ENCODE results near the gene PDE10A.

Gene PDE10A

DNA sequence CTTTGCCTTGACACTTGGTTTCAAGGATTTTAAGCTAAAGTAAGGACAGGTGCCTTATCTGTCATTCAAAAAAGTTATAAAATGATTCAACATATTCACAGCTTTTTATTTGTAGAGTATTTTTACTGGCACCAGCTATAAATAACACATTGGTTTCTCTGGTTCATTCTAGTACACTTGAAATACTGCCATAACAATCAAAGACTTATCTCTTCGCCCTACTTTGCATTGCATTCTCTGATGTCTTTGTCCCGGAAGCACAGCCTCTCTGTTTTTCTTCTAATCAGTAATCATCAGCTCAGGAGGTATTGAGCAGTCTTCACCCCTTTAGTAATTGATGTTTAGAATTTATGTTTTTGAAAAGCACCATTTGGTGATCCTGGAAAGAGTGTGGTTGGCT lies 156.4 kb downstream of the PDE10A start:
- no peak for TF ChIP-seq TAF1 (IDR thresholded peaks at IDR 0.05; ENCODE audit: borderline replicate concordance, insufficient read depth, low read length)
- TF ChIP-seq, protein P1, sequence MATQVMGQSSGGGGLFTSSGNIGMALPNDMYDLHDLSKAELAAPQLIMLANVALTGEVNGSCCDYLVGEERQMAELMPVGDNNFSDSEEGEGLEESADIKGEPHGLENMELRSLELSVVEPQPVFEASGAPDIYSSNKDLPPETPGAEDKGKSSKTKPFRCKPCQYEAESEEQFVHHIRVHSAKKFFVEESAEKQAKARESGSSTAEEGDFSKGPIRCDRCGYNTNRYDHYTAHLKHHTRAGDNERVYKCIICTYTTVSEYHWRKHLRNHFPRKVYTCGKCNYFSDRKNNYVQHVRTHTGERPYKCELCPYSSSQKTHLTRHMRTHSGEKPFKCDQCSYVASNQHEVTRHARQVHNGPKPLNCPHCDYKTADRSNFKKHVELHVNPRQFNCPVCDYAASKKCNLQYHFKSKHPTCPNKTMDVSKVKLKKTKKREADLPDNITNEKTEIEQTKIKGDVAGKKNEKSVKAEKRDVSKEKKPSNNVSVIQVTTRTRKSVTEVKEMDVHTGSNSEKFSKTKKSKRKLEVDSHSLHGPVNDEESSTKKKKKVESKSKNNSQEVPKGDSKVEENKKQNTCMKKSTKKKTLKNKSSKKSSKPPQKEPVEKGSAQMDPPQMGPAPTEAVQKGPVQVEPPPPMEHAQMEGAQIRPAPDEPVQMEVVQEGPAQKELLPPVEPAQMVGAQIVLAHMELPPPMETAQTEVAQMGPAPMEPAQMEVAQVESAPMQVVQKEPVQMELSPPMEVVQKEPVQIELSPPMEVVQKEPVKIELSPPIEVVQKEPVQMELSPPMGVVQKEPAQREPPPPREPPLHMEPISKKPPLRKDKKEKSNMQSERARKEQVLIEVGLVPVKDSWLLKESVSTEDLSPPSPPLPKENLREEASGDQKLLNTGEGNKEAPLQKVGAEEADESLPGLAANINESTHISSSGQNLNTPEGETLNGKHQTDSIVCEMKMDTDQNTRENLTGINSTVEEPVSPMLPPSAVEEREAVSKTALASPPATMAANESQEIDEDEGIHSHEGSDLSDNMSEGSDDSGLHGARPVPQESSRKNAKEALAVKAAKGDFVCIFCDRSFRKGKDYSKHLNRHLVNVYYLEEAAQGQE (IDR thresholded peaks at IDR 0.05; ENCODE audit: insufficient read depth in 1 of 2, low read depth in 2 of 2, low read length in 2 of 2): no peak
- no peak for TF ChIP-seq FOXP2 (optimal IDR thresholded peaks at IDR 0.05; ENCODE audit: borderline replicate concordance, extremely low read depth, extremely low read length, insufficient read depth)

DNA sequence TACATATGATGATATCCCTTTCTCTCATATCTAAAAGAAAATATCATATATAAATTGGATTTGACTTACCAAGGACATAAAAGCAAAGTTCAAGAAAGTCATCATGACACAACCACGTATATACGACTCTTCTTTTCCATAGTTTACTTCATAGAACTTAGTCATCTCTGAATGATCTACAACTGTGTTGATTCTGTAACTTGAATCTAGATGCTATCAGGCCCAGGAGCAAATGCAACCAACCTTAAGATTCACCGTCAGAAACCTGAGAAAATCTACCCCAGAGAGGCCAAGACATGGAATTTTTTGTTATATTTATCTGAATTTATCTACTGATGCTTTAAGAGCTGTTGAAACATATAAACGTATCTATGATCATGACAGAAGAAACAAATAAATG lies 165.6 kb downstream of the PDE10A start:
- TF ChIP-seq SIN3A (IDR thresholded peaks at IDR 0.05; ENCODE audit: borderline replicate concordance, insufficient read depth, low read length): no peak
- TF ChIP-seq FOXP2 (optimal IDR thresholded peaks at IDR 0.05; ENCODE audit: borderline replicate concordance, extremely low read depth, extremely low read length, insufficient read depth): no peak
- TF ChIP-seq, protein P1 (IDR thresholded peaks at IDR 0.05; ENCODE audit: insufficient read depth in 1 of 2, low read depth in 2 of 2, low read length in 2 of 2): no peak
- TF ChIP-seq POLR2AphosphoS5 (IDR thresholded peaks at IDR 0.05; ENCODE audit: low read depth, low read length): no peak
- no peak for TF ChIP-seq TAF1 (IDR thresholded peaks at IDR 0.05; ENCODE audit: borderline replicate concordance, insufficient read depth, low read length)

DNA sequence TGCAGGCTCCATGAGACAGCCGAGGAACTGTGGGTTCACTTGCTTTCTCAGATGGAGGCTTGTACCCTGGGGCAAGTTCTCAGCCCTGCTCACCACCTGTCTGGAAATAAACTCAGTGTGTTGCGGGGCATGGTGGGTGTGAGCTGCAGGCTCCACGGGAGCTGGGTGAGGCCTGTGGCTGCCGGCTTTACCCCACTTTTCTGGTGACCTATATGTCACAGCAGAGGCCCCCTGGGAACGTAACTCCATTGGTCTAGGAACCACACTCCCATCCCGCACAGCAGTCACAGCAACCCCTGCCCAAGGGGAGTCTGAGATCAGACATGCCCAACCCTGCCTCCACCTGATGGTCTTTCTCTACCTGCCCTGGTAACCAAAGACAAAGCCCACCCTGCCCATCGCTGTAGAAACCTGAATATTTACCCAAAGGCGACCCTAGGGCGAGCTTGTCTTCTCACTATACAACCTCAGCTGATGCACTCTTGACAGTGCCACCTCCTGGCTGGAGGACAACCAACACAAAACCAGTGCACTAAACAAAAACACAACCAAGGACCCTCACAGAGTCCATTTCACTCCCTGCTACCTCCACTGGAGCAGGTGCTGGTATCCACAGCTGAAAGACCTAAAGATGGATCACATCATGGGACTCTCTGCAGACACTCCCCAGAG lies 174.3 kb downstream of the PDE10A start:
- TF ChIP-seq POLR2AphosphoS5 (IDR thresholded peaks at IDR 0.05; ENCODE audit: low read depth, low read length) (no peak), TAF1 (IDR thresholded peaks at IDR 0.05; ENCODE audit: borderline replicate concordance, insufficient read depth, low read length) (no peak), SIN3A (IDR thresholded peaks at IDR 0.05; ENCODE audit: borderline replicate concordance, insufficient read depth, low read length) (no peak), FOXP2 (optimal IDR thresholded peaks at IDR 0.05; ENCODE audit: borderline replicate concordance, extremely low read depth, extremely low read length, insufficient read depth) (no peak)
- TF ChIP-seq, protein P1 (IDR thresholded peaks at IDR 0.05; ENCODE audit: insufficient read depth in 1 of 2, low read depth in 2 of 2, low read length in 2 of 2): no peak

DNA sequence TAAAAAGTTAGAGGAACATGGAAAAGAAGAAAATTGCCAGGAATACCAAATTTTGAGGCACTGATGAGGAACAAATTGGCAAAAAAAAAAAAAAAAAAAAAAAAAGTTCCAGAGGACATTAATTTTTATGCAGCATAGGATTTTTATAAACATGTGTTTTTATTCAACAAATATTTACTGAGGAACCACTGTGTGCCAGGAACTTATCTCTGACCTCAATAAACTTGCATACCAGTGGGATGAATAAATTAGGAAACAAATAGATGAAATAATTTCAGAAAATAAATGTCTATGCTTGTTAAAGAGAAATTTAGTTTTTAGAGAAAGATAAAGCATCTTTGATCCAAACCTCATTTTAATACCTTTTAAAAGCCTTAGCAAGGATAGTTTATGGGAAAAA lies 175.1 kb downstream of the PDE10A start:
- TF ChIP-seq SIN3A (IDR thresholded peaks at IDR 0.05; ENCODE audit: borderline replicate concordance, insufficient read depth, low read length) (no peak), TAF1 (IDR thresholded peaks at IDR 0.05; ENCODE audit: borderline replicate concordance, insufficient read depth, low read length) (no peak), POLR2AphosphoS5 (IDR thresholded peaks at IDR 0.05; ENCODE audit: low read depth, low read length) (no peak), FOXP2 (optimal IDR thresholded peaks at IDR 0.05; ENCODE audit: borderline replicate concordance, extremely low read depth, extremely low read length, insufficient read depth) (no peak)
- TF ChIP-seq, protein P1 (IDR thresholded peaks at IDR 0.05; ENCODE audit: insufficient read depth in 1 of 2, low read depth in 2 of 2, low read length in 2 of 2): no peak

DNA sequence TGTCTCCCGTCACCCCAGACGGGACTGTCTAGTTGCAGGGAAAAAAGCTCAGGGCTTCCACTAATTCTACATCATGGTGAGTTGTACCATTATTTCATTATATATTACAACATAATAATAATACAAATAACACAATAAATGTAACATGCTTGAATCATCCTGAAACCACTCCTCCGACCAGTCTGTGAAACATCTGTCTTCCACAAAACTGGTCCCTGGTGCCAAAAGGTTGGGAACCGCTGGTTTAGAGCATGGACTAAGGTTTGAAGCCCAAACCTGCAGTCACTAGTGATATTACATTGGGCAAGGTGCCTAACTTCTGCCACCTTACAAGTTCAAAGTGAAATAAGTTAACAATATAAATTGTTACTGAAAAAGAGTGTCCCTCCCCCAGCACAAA lies 175.7 kb downstream of the PDE10A start:
- TF ChIP-seq TAF1 (IDR thresholded peaks at IDR 0.05; ENCODE audit: borderline replicate concordance, insufficient read depth, low read length): no peak

All from PFSK-1 (cell line).